Hepatocyte (in vitro differentiated cells): ENCODE data around the gene BCCIP.

ENCODE experiments used
- EZH2 ChIP-seq: fragments of 200-600 bp; sonication (generic); IDR thresholded peaks from 2 replicates; pipeline ENCODE4 v1.6.1; 2016; ENCODE audit warnings: antibody characterized with exemption, mild to moderate bottlenecking, borderline replicate concordance
- TF ChIP-seq, protein P1 (sequence below): fragments of 200-600 bp; sonication (generic); IDR thresholded peaks from 2 replicates; pipeline ENCODE4 v1.5.1; 2016; ENCODE audit warnings: antibody characterized with exemption, mild to moderate bottlenecking; ENCODE audit not compliant: poor library complexity

GRCh38 chr10:125812128-125812750 is 11.1 kb upstream of the BCCIP start:
- no peak for TF ChIP-seq EZH2
- TF ChIP-seq, protein P1, sequence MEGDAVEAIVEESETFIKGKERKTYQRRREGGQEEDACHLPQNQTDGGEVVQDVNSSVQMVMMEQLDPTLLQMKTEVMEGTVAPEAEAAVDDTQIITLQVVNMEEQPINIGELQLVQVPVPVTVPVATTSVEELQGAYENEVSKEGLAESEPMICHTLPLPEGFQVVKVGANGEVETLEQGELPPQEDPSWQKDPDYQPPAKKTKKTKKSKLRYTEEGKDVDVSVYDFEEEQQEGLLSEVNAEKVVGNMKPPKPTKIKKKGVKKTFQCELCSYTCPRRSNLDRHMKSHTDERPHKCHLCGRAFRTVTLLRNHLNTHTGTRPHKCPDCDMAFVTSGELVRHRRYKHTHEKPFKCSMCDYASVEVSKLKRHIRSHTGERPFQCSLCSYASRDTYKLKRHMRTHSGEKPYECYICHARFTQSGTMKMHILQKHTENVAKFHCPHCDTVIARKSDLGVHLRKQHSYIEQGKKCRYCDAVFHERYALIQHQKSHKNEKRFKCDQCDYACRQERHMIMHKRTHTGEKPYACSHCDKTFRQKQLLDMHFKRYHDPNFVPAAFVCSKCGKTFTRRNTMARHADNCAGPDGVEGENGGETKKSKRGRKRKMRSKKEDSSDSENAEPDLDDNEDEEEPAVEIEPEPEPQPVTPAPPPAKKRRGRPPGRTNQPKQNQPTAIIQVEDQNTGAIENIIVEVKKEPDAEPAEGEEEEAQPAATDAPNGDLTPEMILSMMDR, result no peak
